IMR-90 (cell line): Measurements from ENCODE around the gene PODXL. TPM values are rescaled to one million over a fixed set of nuclear protein-coding genes. Genes with fewer than 3 reads are reported as not detected.
A peak's percentile ranks its signal among the peaks of the same experiment; 100 is the strongest.

Source experiments
- ATAC-seq: fragments of 200-7000 bp; cut with Tn5 transposase; 2 replicates; pipeline ENCODE4 v1.9.1; 2020; ENCODE audit warnings: low read depth, mild to moderate bottlenecking, moderate library complexity
- BruUV-seq: library from RNA; stranded (reverse); fragments of 400-500 nt; replicated peaks from 2 replicates; lab custom pipeline; 2021; lab: Mats Ljungman, UMichigan
- CTCF ChIA-PET: fragments of 300-600 bp; formaldehyde crosslinking; extraction: SDS; loops from one replicate; lab custom pipeline; 2021; ENCODE audit warnings: antibody characterized with exemption; lab: Yijun Ruan, JAX
- POLR2A ChIA-PET: fragments of 300-600 bp; sonication (Branson Sonifier 250); formaldehyde crosslinking; loops from one replicate; lab custom pipeline; 2022; ENCODE audit warnings: antibody characterized with exemption; ENCODE audit not compliant: unreplicated experiment; lab: Charles Lee
- DNase-seq: peaks from one replicate; pipeline ENCODE4 v3.0.0; 2013
- H2AFZ ChIP-seq: replicated peaks from 2 replicates; pipeline ENCODE3; 2013; ENCODE audit warnings: low read length, mild to moderate bottlenecking; ENCODE audit not compliant: poor library complexity
- H2AK5ac ChIP-seq: 2 replicates; pipeline ENCODE4 v1.6.1; 2013; ENCODE audit warnings: low read depth, low read length, inconsistent platforms
- H2AK9ac ChIP-seq: replicated peaks from 2 replicates; pipeline ENCODE3; 2013; ENCODE audit warnings: mild to moderate bottlenecking, low read depth, low read length, moderate library complexity; ENCODE audit not compliant: poor library complexity
- H2BK120ac ChIP-seq: 2 replicates; pipeline ENCODE4 v1.6.1; 2013; ENCODE audit warnings: low read depth, low read length, inconsistent platforms
- H2BK15ac ChIP-seq: 3 replicates; pipeline ENCODE4 v1.6.1; 2013; ENCODE audit warnings: low read depth, low read length, inconsistent platforms
- H2BK20ac ChIP-seq: 2 replicates; pipeline ENCODE4 v1.6.1; 2013; ENCODE audit warnings: low read depth, mild to moderate bottlenecking, inconsistent platforms, low read length, moderate library complexity
- H2BK5ac ChIP-seq: 2 replicates; pipeline ENCODE4 v1.6.1; 2013; ENCODE audit warnings: mild to moderate bottlenecking, low read depth, low read length, inconsistent platforms; ENCODE audit not compliant: poor library complexity, severe bottlenecking
- H3K14ac ChIP-seq: replicated peaks from 2 replicates; pipeline ENCODE4 v1.6.1; 2013; ENCODE audit warnings: low read depth, low read length, inconsistent platforms
- H3K18ac ChIP-seq: 2 replicates; pipeline ENCODE4 v1.6.1; 2013; ENCODE audit warnings: low read depth, low read length, control low read depth
- H3K23ac ChIP-seq: 2 replicates; pipeline ENCODE4 v1.6.1; 2013; ENCODE audit warnings: low read depth, low read length, inconsistent platforms
- H3K27ac ChIP-seq: 2 replicates; pipeline ENCODE4 v1.5.1; 2013; ENCODE audit warnings: mild to moderate bottlenecking, control low read depth, low read length; ENCODE audit not compliant: insufficient read depth
- H3K27me3 ChIP-seq: 2 replicates; pipeline ENCODE4 v1.6.1; 2013; ENCODE audit warnings: low read length; ENCODE audit not compliant: control insufficient read depth, insufficient read depth
- H3K36me3 ChIP-seq: 2 replicates; pipeline ENCODE4 v1.6.1; 2013; ENCODE audit warnings: low read length, mixed read lengths; ENCODE audit not compliant: control insufficient read depth, insufficient read depth
- H3K4ac ChIP-seq: 2 replicates; pipeline ENCODE4 v1.6.1; 2013; ENCODE audit warnings: low read depth, low read length, inconsistent platforms
- H3K4me1 ChIP-seq: 2 replicates; pipeline ENCODE4 v1.6.1; 2013; ENCODE audit warnings: low read length, mixed read lengths; ENCODE audit not compliant: control insufficient read depth, insufficient read depth
- H3K4me2 ChIP-seq: 2 replicates; pipeline ENCODE4 v1.6.1; 2013; ENCODE audit warnings: low read depth, mild to moderate bottlenecking, control low read depth, low read length, moderate library complexity
- H3K4me3 ChIP-seq: 2 replicates; pipeline ENCODE4 v1.5.1; 2013; ENCODE audit warnings: low read depth, mild to moderate bottlenecking, control low read depth, low read length, moderate library complexity; ENCODE audit not compliant: insufficient read depth
- H3K56ac ChIP-seq: 2 replicates; pipeline ENCODE4 v1.6.1; 2013; ENCODE audit warnings: low read length, inconsistent platforms; ENCODE audit not compliant: insufficient read depth; ENCODE audit errors: extremely low read depth
- H3K79me1 ChIP-seq, 2 experiments: 2 replicates each; pipeline ENCODE4 v1.6.1; 2013; ENCODE audit warnings: low read length in 2 of 2, inconsistent platforms in 1 of 2, low read depth in 1 of 2
- H3K9ac ChIP-seq: 2 replicates; pipeline ENCODE4 v1.6.1; 2013; ENCODE audit warnings: low read depth, low read length, control low read depth
- H3K9me1 ChIP-seq: 2 replicates; pipeline ENCODE4 v1.6.1; 2013; ENCODE audit warnings: low read length, inconsistent platforms; ENCODE audit not compliant: insufficient read depth
- H3K9me3 ChIP-seq: 2 replicates; pipeline ENCODE4 v1.6.1; 2013; ENCODE audit warnings: low read length; ENCODE audit not compliant: control insufficient read depth, insufficient read depth
- H4K20me1 ChIP-seq: 2 replicates; pipeline ENCODE4 v1.6.1; 2013; ENCODE audit warnings: low read length, inconsistent platforms; ENCODE audit not compliant: insufficient read depth
- H4K5ac ChIP-seq: 2 replicates; pipeline ENCODE4 v1.6.1; 2013; ENCODE audit warnings: mild to moderate bottlenecking, low read depth, low read length, control low read depth
- H4K8ac ChIP-seq, 2 experiments: 2 replicates each; pipeline ENCODE4 v1.6.1; 2013; ENCODE audit warnings: low read depth in 2 of 2, low read length in 2 of 2, control low read depth in 1 of 2, inconsistent platforms in 1 of 2
- H4K91ac ChIP-seq: 2 replicates; pipeline ENCODE4 v1.6.1; 2013; ENCODE audit warnings: low read depth, low read length, inconsistent platforms; ENCODE audit not compliant: insufficient read depth
- CEBPB ChIP-seq: IDR thresholded peaks from 2 replicates; pipeline ENCODE4 v1.6.1; 2012; ENCODE audit warnings: low read depth, low read length, improper control_type of control experiment
- RFX5 ChIP-seq: IDR thresholded peaks from 2 replicates; pipeline ENCODE4 v1.8.0; 2012; ENCODE audit warnings: low read depth, mild to moderate bottlenecking, low read length, moderate library complexity
- whole genome bisulfite sequencing, 2 experiments: methylation state at CpG; one replicate each; pipeline versions ENCODE4 v1.1.5 to v1.1.7; 2013; ENCODE audit warnings: missing lambda C conversion rate in 2 of 2; ENCODE audit not compliant: insufficient read length in 1 of 2; ENCODE audit errors: extremely low coverage in 2 of 2; 5-methylcytosine and 5-hydroxymethylcytosine counted together
- dilution Hi-C: fragments of 300-500 bp; cut with HindIII; formaldehyde crosslinking; loops from one replicate; pipeline ENCODE4 v1.14.3; 2018; ENCODE audit warnings: low sequenced_read_pairs; ENCODE audit not compliant: unreplicated experiment
- in situ Hi-C: fragments of 300-500 bp; cut with MboI; formaldehyde crosslinking; loops from 3 replicates; pipeline ENCODE4 v1.14.3; 2019; ENCODE audit warnings: low sequenced_read_pairs, inconsistent platforms, mixed read lengths
- intact Hi-C: fragments of 100-400 bp; cut with micrococcal nuclease; formaldehyde crosslinking; loops from 2 replicates; pipeline ENCODE4 v1.10.0; 2022
- polyA plus RNA-seq, 3 experiments: library from polyadenylated mRNA; depleted of rRNA; stranded (reverse); fragments of >200 nt; gene quantifications; 2 replicates each; pipeline ENCODE4 v1.2.3, GENCODE V29; 2012; ENCODE audit warnings: low replicate concordance in 1 of 3
- total RNA-seq: library from RNA; depleted of rRNA; stranded (reverse); fragments of >200 nt; gene quantifications from 2 replicates; pipeline ENCODE4 v1.2.3, GENCODE V29; 2012

PODXL gene
- total and polyA plus RNA-seq, 2 of the 4 experiments (the other 2 are of a cell fraction): 1.3 to 3.8 TPM

DNA sequence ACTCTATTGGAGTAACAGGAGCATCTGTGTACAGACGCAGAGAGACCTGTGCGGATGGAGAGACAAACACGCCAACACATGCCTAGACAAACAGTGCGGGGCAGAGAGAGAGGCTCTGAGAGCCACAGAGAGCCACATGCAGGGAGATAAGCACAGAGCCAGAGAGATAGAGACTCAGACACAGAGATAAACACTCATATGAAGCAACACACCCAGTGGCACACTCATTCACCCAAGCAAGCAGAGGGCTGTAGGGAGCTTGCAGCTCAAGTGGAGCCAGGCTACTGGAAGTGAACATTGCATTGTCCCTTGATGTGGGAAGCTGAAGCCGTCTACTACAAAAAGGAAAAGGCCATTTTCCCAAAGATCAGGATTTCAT, 46.6 kb upstream of the PODXL start:
- H3K18ac ChIP-seq: no peak overlapping the region
- intact Hi-C loops: no loop called here
- ATAC-seq (no peak), DNase-seq (no peak)
- H3K9me3 ChIP-seq: no peaks in the 10 kb centered on the region
- peaks cover 5% of the 10 kb centered on the region; the same call in 1 of the 2 replicates for H3K27me3 ChIP-seq
- H2AK9ac ChIP-seq: no peak overlapping the region
- H3K4me1 ChIP-seq: peaks cover 7% of the 10 kb centered on the region; the same call in 1 of the 2 replicates
- no peak overlapping the region for H2BK20ac ChIP-seq
- 90% methylated on average over 2 of the region's 5 CpGs; no CpG with 5 or more reads in 1 of the 2 experiments for WGBS, 2 experiments
- peaks cover 16% of the 10 kb centered on the region; the same call in 1 of the 2 replicates for H3K9me1 ChIP-seq
- ChIA-PET CTCF (no interaction called here), POLR2A (no interaction called here)
- H4K91ac ChIP-seq: no peak overlapping the region
- H3K14ac ChIP-seq: no peak overlapping the region
- no peak overlapping the region for H2BK5ac ChIP-seq
- peak overlapping the region; percentile 34 for H2AFZ ChIP-seq
- no peak overlapping the region for H4K5ac ChIP-seq
- no TSS peak for BruUV-seq
- no peak overlapping the region for H3K23ac ChIP-seq
- H2AK5ac ChIP-seq: no peak overlapping the region
- H3K79me1 ChIP-seq: no peaks in the 10 kb centered on the region
- no peak overlapping the region for H4K8ac ChIP-seq
- no peaks in the 10 kb centered on the region for H4K20me1 ChIP-seq
- TF ChIP-seq CEBPB (peak; percentile 59; the same call in 1 of the 2 replicates), RFX5 (no peak)
- in situ Hi-C loops: no loop called here
- no peak overlapping the region for H3K56ac ChIP-seq
- no peak overlapping the region for H3K9ac ChIP-seq
- H3K36me3 ChIP-seq: no peaks in the 10 kb centered on the region
- no peak overlapping the region for H3K27ac ChIP-seq
- no peak overlapping the region for H3K4me2 ChIP-seq
- H3K4me3 ChIP-seq: no peak overlapping the region
- no peak overlapping the region for H3K4ac ChIP-seq
- dilution Hi-C loops: no loop called here
- H2BK120ac ChIP-seq: no peak overlapping the region
- H2BK15ac ChIP-seq: no peak overlapping the region
